ENCODE data around the gene MUC12. TPM values are rescaled to one million over a fixed set of nuclear protein-coding genes. Genes with fewer than 3 reads are reported as not detected.
"Not testable (repeated sequence)": the region's sequence is repeated elsewhere in the genome, so short reads cannot be mapped to it uniquely, and the experiment has no call there.

Gene MUC12
- total and polyA plus RNA-seq, 9 of the 15 experiments (the other 6 are each of a cell fraction or from before 2014, with no cell fraction given) = 0.23 to 1.2 (median 0.79) TPM; not detected in 1

DNA sequence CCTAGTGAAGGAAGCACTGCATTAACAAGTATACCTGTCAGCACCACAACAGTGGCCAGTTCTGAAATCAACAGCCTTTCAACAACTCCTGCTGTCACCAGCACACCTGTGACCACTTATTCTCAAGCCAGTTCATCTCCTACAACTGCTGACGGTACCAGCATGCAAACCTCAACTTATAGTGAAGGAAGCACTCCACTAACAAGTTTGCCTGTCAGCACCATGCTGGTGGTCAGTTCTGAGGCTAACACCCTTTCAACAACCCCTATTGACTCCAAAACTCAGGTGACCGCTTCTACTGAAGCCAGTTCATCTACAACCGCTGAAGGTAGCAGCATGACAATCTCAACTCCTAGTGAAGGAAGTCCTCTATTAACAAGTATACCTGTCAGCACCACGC lies 66.6 kb downstream of the MUC12 start:
- Histone ChIP-seq H3K79me2 (ENCODE audit: control insufficient read depth, insufficient read depth, low read length) (no peaks in the 10 kb centered on the region), H3K36me3 (ENCODE audit: control insufficient read depth, insufficient read depth, low read length) (no peaks in the 10 kb centered on the region), H3K27ac (ENCODE audit: extremely low read depth, low read depth, low read length) (no peak overlapping the region), H3K4me2 (ENCODE audit: insufficient read depth, low read length) (no peak overlapping the region), H4K20me1 (replicated peaks; ENCODE audit: control insufficient read depth, insufficient read depth, low read length) (no peaks in the 10 kb centered on the region), H3K9me3 (replicated peaks; ENCODE audit: control insufficient read depth, insufficient read depth, low read depth, low read length) (no peaks in the 10 kb centered on the region; the same call in 1 of the 2 replicates), H3K27me3 (ENCODE audit: control insufficient read depth in 2 of 2, insufficient read depth in 2 of 2, low read length in 2 of 2) (peaks cover 4 to 20% of the 10 kb centered on the region in 2 experiments; a peak in 3 of 5 replicates), H2AFZ (ENCODE audit: low read depth, low read length) (no peak overlapping the region), H3K4me3 (no peak overlapping the region), H3K9me1 (ENCODE audit: control insufficient read depth, insufficient read depth, low read length) (no peaks in the 10 kb centered on the region), H3K4me1 (replicated peaks in 1 of 2; ENCODE audit: control insufficient read depth in 2 of 2, insufficient read depth in 2 of 2, low read length in 2 of 2) (no peaks in the 10 kb centered on the region), H3K9ac (ENCODE audit: insufficient read depth in 1 of 2, low read depth in 2 of 2, low read length in 2 of 2) (no peak overlapping the region)
- POLR2A ChIA-PET = no interaction called here
- CTCF ChIA-PET (ENCODE audit: low intra/inter-chr PET ratio) = no interaction called here
- in situ Hi-C loops (cut with MboI) = no loop called here
- no TSS peak for BruUV-seq (replicated peaks)
- ATAC-seq (no peak), DNase-seq (ENCODE audit: extremely low read depth in 1 of 4, low spot score in 3 of 4) (no peak), FAIRE-seq (no peak)
- WGBS (ENCODE audit: insufficient coverage, low coverage, missing lambda C conversion rate) = 0% methylated on average over 4 of the region's 4 CpGs
- intact Hi-C loops (cut with micrococcal nuclease) = no loop called here
- TF ChIP-seq CREB1 (IDR thresholded peaks at IDR 0.05) (no peak), CREB1 (CRISPR knock-in tag; IDR thresholded peaks at IDR 0.05) (no peak), RBM17 (IDR thresholded peaks at IDR 0.05; ENCODE audit: borderline replicate concordance, low read depth, low read length) (no peak), ARNT (IDR thresholded peaks at IDR 0.05) (no peak), PPARD (CRISPR knock-in tag; IDR thresholded peaks at IDR 0.05) (no peak)

DNA sequence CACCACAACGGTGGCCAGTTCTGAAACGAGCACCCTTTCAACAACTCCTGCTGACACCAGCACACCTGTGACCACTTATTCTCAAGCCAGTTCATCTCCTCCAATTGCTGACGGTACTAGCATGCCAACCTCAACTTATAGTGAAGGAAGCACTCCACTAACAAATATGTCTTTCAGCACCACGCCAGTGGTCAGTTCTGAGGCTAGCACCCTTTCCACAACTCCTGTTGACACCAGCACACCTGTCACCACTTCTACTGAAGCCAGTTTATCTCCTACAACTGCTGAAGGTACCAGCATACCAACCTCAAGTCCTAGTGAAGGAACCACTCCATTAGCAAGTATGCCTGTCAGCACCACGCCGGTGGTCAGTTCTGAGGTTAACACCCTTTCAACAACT lies 71.9 kb downstream of the MUC12 start:
- H4K20me1 ChIP-seq (replicated peaks; ENCODE audit: control insufficient read depth, insufficient read depth, low read length); H2AFZ ChIP-seq (ENCODE audit: low read depth, low read length); intact Hi-C loops (cut with micrococcal nuclease); H3K9me1 ChIP-seq (ENCODE audit: control insufficient read depth, insufficient read depth, low read length); ATAC-seq; H3K36me3 ChIP-seq (ENCODE audit: control insufficient read depth, insufficient read depth, low read length); CTCF ChIA-PET (ENCODE audit: low intra/inter-chr PET ratio); FAIRE-seq; H3K9ac ChIP-seq (ENCODE audit: insufficient read depth in 1 of 2, low read depth in 2 of 2, low read length in 2 of 2); H3K9me3 ChIP-seq (replicated peaks; ENCODE audit: control insufficient read depth, insufficient read depth, low read depth, low read length); H3K4me2 ChIP-seq (ENCODE audit: insufficient read depth, low read length); in situ Hi-C loops (cut with MboI); H3K79me2 ChIP-seq (ENCODE audit: control insufficient read depth, insufficient read depth, low read length); DNase-seq (ENCODE audit: extremely low read depth in 1 of 4, low spot score in 3 of 4); H3K4me3 ChIP-seq; BruUV-seq (replicated peaks); H3K4me1 ChIP-seq (replicated peaks in 1 of 2; ENCODE audit: control insufficient read depth in 2 of 2, insufficient read depth in 2 of 2, low read length in 2 of 2); H3K27ac ChIP-seq (ENCODE audit: extremely low read depth, low read depth, low read length): not testable (repeated sequence)
- WGBS (ENCODE audit: insufficient coverage, low coverage, missing lambda C conversion rate) = 1% methylated on average over 6 of the region's 6 CpGs
- H3K27me3 ChIP-seq (ENCODE audit: control insufficient read depth in 2 of 2, insufficient read depth in 2 of 2, low read length in 2 of 2) = peaks cover 0 to 16% of the 10 kb centered on the region in 2 experiments; a peak in 1 of 5 replicates
- TF ChIP-seq, protein P1, sequence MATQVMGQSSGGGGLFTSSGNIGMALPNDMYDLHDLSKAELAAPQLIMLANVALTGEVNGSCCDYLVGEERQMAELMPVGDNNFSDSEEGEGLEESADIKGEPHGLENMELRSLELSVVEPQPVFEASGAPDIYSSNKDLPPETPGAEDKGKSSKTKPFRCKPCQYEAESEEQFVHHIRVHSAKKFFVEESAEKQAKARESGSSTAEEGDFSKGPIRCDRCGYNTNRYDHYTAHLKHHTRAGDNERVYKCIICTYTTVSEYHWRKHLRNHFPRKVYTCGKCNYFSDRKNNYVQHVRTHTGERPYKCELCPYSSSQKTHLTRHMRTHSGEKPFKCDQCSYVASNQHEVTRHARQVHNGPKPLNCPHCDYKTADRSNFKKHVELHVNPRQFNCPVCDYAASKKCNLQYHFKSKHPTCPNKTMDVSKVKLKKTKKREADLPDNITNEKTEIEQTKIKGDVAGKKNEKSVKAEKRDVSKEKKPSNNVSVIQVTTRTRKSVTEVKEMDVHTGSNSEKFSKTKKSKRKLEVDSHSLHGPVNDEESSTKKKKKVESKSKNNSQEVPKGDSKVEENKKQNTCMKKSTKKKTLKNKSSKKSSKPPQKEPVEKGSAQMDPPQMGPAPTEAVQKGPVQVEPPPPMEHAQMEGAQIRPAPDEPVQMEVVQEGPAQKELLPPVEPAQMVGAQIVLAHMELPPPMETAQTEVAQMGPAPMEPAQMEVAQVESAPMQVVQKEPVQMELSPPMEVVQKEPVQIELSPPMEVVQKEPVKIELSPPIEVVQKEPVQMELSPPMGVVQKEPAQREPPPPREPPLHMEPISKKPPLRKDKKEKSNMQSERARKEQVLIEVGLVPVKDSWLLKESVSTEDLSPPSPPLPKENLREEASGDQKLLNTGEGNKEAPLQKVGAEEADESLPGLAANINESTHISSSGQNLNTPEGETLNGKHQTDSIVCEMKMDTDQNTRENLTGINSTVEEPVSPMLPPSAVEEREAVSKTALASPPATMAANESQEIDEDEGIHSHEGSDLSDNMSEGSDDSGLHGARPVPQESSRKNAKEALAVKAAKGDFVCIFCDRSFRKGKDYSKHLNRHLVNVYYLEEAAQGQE (IDR thresholded peaks at IDR 0.05; ENCODE audit: borderline replicate concordance) = peak; percentile 23; the same call in 1 of the 2 replicates
- TF ChIP-seq, protein P1 (CRISPR knock-in tag; IDR thresholded peaks at IDR 0.05; ENCODE audit: low read depth) = not testable (repeated sequence)
- POLR2A ChIA-PET = interaction anchor here (1.0 kb wide), 1 partner anchor 13 kb away, joined by 5 read pairs; no protein-coding TSS in a partner anchor

All from K562 (cell line).